GM15510 (cell line): Measurements from ENCODE around the gene PEX14.

ENCODE experiments used
- POLR2A ChIP-seq: IDR thresholded peaks from 3 replicates; pipeline ENCODE4 v1.6.1; 2011; ENCODE audit warnings: borderline replicate concordance; ENCODE audit not compliant: insufficient read length; ENCODE audit errors: extremely low read depth

Gene PEX14

GRCh38 chr1:10583641-10584040, 108.9 kb downstream of the PEX14 start:
- TF ChIP-seq POLR2A, result no peak

- TF ChIP-seq POLR2A, result no peak
Observed at GRCh38 chr1:10585242-10585641, 110.5 kb downstream of the PEX14 start.

GRCh38 chr1:10586125-10586524, 111.4 kb downstream of the PEX14 start:
- no peak for TF ChIP-seq POLR2A

- no peak for TF ChIP-seq POLR2A
Observed at GRCh38 chr1:10588640-10589039, 113.9 kb downstream of the PEX14 start.

GRCh38 chr1:10589074-10589473, 114.3 kb downstream of the PEX14 start:
- no peak for TF ChIP-seq POLR2A

- no peak for TF ChIP-seq POLR2A
Observed at GRCh38 chr1:10591010-10591409, 116.3 kb downstream of the PEX14 start.

DNA sequence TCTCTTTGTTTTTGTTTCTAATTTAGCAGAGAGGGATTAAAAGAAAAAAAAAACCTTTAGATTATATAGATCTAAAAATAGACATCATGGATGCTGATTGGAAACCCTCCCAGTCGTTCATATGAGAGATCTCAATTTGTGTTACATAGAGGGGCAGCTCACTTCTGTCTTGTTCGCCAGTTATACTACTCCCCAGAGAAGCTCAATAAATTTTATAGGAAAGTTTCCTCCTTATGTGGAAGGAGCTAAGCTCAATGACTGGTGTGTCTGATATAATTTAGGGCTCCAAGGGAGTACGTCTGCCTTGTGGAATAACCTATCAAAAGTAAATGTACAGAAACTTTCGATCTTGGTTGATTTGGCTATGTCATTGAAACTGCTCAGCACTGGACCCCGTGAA, 117.6 kb downstream of the PEX14 start:
- TF ChIP-seq POLR2A, result no peak

DNA sequence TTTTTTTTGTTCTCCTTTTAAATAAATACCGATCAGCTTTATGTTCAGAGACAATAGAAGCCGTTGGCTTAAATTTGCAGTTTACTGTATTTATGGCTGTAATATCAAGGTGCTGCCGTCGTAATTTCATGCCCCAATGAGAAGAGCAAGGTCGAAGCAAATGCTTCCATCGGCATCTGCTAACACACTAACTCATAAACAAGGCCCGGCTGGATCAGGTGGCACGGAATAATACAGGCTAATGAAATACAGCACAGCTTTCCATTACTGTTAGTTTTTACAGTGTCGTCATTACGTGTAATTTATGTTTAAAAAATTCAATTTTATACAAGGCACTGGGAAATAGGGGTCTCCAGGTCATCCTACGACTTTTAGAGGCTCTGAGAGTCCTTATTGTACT, 119.0 kb downstream of the PEX14 start:
- TF ChIP-seq POLR2A, result no peak

- TF ChIP-seq POLR2A, result no peak
Observed at GRCh38 chr1:10594595-10595223, 120.0 kb downstream of the PEX14 start.

DNA sequence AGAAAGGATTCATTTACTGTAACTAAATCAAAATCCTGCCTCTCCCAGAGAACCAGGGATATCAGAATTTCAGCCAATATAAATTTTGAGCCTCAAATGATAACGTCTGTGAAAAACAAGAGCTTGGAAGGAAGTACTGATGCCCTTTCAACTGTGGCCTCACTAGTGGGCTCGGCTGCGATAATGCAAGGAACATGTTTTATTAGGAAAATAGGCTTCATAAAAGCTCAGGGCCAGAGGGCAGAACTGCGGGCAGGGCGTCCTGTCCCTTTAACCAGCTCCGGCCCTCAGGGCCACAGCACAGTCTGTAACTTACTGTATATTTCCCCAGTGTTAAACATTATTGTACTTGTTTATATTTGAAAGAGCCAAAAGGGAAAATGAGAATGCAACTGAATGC, 122.0 kb downstream of the PEX14 start:
- no peak for TF ChIP-seq POLR2A

DNA sequence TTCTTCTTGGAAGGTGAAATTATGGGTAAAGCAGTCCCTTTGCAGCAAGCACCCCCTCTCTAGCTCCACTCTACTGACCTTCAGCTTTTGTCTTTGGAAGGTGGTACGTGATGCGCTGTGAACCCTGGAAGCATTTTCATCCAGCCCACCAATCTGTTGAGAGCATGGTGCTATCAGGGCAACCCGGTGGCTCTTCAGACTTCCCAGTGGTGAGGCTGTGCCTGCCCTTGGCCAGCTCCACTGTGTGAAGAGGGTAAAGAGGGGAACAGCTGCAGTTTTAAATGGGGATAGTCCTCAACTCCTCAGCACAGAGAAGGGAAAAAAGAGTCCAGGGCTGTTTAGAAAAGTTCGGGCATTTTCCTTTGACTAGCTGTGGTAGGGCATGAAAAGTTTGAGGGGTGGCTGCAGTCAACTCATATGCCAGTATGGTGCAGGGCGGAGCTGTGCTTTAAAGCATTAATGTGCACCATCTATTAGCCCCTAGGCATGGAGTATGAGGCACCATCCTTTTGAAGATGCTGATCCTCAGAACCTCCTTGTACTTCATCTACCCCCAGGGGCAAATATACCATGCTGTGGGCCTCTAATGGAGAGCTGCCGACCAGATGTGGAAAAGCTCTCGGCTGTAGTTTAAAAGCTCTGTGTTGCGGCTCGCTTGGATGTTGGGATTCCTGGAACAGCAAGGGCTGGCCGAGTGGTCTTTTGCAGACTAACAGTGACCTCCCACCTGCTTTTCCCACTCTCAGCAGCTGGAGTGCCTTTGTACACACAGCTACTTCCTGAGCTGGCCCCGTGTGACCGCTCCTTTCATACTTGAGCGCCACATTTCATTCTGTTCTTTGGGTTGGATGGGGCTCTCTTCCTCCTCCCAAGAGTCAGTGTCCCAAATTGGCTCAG, 123.0 kb downstream of the PEX14 start:
- TF ChIP-seq POLR2A, result no peak

- TF ChIP-seq POLR2A, result no peak
Observed at GRCh38 chr1:10598389-10598702, 123.6 kb downstream of the PEX14 start.

DNA sequence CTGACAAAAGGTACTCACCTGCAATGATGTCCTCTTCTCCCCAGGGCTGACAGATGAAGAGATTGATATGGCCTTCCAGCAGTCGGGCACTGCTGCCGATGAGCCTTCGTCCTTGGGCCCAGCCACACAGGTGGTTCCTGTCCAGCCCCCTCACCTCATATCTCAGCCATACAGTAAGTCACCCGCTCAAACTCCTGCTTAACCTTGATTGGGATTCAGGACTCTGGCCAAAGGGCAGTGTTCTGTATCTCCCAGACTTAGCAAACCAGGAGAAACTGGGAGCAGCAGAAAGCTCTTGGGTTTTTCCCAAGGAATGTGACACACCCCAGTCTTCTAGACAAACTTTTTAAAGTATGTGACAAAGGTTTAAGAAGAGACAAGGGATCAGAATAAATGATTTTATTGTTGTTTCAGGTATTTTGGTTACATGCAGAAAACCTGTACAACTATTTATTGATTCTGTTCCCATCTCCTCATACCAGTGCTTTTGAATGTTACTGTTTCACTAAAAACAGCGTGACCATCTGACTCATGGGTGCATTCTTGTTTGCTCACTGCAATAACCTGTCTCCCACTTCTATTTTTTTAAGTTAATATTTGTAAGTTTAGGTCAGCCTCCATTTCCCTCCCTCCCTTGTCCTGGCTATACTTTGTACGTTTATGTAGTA, 124.6 kb downstream of the PEX14 start:
- TF ChIP-seq POLR2A, result no peak

GRCh38 chr1:10601342-10602070, 126.8 kb downstream of the PEX14 start:
- TF ChIP-seq POLR2A, result no peak

- TF ChIP-seq POLR2A, result no peak
Observed at GRCh38 chr1:10602936-10603335, 128.2 kb downstream of the PEX14 start.
